ENCODE results near the gene FGF4.

FGF4 gene

DNA sequence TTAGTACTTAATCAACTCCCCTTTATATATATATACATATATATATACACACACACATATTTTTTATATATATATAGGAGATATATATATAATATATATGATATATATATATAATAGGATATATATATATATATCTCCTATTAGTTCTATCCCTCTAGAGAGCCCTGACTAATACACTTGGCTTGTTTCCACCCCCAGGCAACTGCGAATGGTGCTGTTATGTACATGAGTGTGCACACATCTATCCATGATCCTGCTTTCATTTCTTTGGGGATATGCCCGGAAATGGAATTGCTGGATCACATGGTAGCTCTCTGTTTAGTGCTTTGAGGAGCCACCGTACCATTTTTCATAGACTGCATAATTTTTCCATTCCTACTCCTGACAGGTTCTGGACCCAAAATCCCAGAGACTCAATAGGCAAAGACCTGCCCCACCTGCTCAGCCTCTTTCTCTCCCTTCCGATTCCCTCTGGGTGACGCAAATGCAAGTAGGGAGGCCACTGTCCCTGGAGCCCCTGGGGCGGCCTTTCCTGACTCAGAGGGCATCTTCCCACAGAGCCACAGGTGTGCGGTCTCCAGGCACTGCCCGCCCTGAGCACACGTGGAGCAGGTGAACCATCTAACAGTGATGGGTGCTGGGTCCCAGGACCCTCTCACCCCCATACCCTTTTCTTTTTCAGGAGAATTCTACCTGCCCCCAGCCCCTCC lies 32.1 kb upstream of the FGF4 start:
- DNase-seq: no peak

- no peak for DNase-seq
Observed at GRCh38 chr11:69804769-69805508, 29.8 kb upstream of the FGF4 start.

GRCh38 chr11:69803604-69804218 lies 28.6 kb upstream of the FGF4 start:
- no peak for DNase-seq

DNA sequence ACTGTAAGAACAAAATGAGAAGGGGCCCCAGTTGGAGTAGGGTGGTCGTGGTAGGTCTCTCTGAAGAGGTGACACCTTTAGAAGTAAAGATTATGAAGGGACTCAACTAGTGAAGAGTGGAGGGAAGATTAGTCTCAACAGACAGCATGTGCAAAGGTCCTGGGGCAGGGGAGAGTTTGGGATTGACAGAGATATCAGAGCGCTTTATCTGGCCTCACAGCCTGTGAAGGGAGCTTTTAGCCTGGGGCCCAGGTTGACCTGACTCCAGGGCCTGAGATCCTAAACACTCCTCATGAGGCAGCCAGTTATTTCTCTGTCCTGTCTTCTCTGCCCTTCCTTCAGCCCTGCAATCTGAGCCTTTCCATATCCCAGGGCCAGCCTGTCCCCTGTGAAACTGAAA lies 27.9 kb upstream of the FGF4 start:
- no peak for DNase-seq

- DNase-seq: no peak
Observed at GRCh38 chr11:69802590-69802989, 27.4 kb upstream of the FGF4 start.

DNA sequence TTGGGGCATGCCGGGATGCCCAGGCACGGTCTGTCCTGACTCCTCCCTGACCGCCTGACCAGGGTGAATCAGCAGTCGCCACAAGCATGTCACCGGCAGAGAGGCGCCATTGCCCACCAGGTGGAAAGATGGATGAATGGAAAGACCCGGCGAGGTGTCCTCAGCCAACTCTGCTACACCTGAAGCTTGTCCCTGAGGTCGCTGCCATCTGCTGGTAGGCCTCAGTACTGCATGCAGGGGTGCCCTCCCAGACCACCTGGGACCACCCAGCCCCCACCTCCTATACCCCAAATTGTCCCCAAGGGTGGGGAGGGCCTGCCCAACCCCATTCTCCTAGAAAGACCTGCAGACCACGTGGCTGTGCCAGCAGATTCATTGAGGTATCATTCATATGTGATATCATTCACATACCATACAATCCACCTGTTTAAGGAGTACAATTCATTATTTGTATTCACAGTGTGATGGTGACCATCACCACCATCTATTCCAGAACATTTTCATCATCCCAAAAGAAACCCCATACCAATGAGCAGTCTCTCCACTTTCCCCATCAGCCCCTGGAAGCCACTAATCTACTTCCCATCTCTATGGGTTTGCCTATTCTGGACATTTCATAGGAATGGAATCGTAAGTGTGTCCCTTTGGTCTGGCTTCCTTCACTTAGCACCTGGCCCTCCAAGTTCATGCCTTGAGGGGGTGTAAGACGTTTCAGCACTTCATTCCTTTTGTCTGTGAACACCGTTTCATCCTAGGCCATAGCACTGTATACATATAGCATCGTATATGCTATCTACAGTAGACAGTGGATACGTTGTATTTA lies 26.6 kb upstream of the FGF4 start:
- DNase-seq: no peak

DNA sequence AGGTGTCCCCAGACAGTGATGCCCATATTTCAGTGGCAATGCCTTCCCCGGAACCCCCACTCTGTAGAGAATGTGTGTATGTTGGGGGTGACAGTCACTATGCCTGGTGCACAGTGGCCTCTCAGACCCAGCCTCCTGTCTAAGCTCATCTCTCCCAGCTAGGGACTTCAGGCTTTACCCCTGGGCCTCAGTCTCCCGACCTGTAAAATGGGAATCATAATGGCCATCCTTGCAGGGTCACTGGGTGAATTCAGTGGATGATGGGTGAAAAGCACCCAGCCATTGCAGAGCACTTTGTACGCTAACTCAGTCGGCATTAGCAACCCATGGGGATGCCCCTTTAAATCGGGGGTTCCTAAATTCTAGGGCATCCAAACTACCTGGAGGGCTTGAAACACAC lies 25.1 kb upstream of the FGF4 start:
- DNase-seq: no peak

DNA sequence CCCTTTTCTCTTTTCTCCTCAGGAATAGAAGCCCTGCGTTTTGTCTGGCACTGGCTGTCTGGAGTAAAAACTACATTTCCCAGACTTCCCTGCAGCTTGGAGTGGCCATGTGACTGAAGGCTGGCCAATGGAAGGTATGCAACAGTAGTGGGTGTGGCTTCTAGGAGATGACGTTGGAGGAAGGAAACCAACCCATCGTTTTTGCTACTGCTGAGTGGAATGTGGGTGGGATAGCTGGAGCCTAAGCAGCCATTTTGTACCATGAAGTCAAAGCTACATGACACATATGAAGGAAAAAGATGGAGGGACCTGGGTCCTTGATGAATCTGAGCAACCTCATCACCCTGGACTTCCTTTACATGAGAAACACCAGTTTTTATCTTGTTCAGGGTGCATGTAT lies 24.4 kb upstream of the FGF4 start:
- DNase-seq: peak in 1 of 2 donors; percentile 22

- no peak for DNase-seq
Observed at GRCh38 chr11:69799097-69799496, 24.0 kb upstream of the FGF4 start.

GRCh38 chr11:69797737-69798528 lies 22.8 kb upstream of the FGF4 start:
- DNase-seq: no peak

DNA sequence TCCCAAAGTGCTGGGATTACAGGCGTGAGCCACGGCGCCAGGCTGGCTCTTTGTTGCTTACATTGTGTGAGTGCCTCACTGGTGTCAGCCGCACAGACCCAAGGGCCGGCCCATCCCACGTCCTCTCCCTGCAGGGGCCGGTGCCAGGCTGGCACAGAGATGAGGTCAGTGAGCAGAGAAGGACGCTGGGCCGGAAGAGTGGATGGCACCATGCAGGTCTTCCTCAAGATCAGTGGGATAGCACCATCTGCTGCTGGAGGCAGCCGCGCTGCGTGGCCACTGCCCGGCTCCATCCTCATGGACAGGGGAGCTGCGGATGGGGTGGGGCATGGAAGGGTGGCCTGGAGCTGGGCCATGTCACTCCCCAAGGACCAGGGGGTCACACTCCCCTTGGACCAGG lies 22.0 kb upstream of the FGF4 start:
- no peak for DNase-seq

DNA sequence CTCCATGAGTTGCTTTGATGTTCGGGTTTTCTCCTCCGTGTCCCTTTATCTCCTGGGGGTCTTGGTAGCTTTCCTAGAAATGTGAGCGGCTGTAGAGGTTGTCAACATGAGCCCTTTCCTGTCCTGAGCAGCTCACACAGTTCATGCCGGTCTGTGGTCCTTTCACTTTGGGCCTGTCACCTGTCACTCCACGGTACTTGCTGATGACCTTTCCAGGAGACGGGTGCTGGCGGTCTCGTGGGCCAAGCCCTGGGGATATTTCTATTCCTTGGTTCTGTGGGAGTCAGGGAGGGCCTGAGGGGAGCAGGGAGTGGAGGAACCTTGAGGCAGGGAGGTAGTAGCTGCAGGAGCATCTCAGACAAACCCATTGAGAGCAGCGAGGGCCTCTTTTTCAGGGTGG lies 20.9 kb upstream of the FGF4 start:
- no peak for DNase-seq

- no peak for DNase-seq
Observed at GRCh38 chr11:69791276-69792180, 16.4 kb upstream of the FGF4 start.

DNA sequence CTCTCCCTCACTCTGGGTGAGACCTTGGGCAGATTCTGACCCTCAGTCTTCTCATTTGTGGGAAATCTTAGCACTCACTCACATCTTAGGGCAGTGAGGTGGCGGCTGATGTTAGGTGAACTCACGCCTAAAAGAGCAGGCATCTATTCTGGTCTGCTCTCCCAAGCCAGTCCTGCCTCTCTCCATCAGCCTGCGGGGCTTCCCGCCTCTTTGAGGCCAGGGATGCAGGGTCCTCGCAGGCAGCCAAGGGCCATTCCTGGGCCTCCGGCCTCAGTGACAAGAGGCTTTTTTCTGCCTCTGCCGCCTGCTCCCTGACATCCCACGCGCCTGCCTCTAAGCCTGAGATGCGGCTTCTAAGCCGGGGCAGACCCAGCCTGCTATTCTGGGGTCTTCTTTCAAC lies 13.8 kb upstream of the FGF4 start:
- DNase-seq: no peak

DNA sequence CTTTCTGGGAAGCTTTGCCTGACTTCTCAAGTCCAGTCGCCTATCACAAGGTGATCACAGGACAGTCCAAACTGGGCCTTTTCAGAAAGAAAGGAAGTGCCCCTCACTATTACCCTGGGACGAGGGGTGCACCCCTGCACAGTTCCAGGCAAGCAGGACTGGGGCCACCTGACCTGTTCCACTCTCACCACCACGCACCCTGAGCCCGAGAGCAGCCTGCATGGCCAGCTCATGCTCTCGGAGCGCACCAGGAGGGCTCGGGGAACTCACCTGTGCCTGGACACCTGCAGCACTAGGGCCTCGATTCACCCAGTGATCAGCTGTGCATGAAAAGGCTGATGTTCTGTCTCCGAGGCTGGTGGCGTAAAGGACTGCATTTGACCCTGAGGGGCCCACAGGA lies 12.8 kb upstream of the FGF4 start:
- DNase-seq: no peak

- no peak for DNase-seq
Observed at GRCh38 chr11:69787457-69787856, 12.3 kb upstream of the FGF4 start.

- DNase-seq: no peak
Observed at GRCh38 chr11:69781241-69781640, 6.1 kb upstream of the FGF4 start.

- no peak for DNase-seq
Observed at GRCh38 chr11:69778373-69778772, 3.2 kb upstream of the FGF4 start.

DNA sequence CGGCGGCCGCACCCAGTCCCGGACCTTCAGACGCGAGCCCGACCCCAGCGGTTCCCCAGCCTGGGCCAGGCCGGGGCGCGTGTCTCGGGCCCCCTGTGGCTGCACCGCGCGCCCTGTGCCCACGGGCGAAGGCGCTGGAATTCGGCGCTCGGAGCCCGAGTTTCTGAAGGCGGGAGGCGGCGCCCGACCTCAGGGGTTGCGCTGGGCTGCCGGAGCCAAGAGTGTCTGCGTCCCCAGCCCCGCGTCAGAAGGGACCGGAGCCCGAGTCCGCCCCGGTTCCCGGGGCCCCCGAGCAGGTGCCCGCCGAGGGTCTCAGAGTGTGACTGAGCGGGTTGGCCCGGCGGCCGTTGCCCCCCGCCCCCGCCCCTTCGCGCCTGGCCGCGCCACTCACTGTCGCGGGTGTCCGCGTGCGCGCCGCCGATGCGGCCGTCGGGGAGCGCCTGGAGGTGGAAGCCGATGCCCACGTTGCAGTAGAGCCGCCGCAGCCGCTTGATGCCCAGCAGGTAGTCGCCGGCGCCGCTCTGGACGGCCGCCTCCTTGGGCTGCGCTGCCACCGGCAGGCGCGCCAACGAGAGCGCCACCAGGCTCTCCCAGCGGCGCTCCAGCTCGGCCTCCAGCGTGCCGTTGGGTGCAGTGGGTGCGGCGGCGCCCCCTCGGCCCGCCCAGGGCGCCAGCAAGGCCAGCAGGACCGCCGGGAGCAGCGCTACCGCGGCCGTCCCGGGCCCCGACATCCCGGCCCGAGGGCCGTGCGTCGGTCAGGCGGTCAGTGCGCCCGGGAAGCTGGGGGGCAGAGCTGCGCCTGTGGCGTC lies 583 bp downstream of the FGF4 start:
- DNase-seq: no peak

DNA sequence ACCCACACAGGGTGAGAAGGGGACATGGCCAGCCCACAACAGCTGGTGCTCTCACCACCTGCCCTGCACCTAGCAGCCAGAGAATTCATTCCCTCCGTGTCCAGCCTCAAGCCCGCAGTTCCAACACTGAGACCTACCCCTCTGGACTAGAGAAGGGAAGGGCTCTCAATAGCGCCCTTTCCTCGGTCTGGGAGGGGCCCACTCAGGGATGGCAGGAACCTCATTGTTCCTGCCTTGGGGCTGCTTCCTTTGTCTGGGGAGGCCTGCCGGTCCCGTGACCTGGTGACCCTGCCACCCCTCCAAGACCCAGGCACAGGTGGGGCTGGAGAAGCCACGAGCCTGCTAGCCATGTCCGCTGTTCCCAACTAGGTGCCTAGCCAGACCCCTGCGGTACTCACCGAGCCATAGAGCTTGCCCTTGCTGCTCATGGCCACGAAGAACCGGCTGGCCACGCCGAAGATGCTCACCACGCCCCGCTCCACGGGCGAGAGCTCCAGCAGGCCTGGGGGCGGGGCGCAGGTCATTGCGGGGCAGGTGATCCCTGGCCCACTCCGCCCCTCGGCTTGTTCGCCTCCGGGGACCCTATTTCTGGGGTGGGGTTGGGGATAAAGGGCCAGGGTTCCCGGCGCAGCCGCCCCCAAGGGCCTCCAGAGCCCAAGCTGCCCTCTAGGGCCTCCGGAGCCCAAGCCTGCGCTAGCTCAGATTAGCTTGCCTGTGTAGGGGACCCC lies 1.4 kb downstream of the FGF4 start:
- DNase-seq: no peak

All from inflammatory macrophage (primary cell).